Body of pancreas (tissue), 4 donors: ENCODE results near the gene KRT16. TPM values are rescaled to one million over a fixed set of nuclear protein-coding genes. Genes with fewer than 3 reads are reported as not detected.
"Not testable (repeated sequence)": the region's sequence is repeated elsewhere in the genome, so short reads cannot be mapped to it uniquely, and the experiment has no call there.

Source experiments
- ATAC-seq: fragments of 150-250 bp; one replicate; pipeline ENCODE4 v1.9.1; 2016
- DNase-seq, 4 donors: peaks; one replicate each; pipeline ENCODE4 v3.0.0-alpha.2; 2019
- H3K27ac ChIP-seq, 4 donors: fragments of 200-600 bp; sonication (generic); 1 replicate in 3 of 4; 2 replicates in 1 of 4; pipeline versions ENCODE4 v1.5.1 to v1.6.1; 2016 to 2019; ENCODE audit warnings: mild to moderate bottlenecking in 1 of 4, mixed read lengths in 1 of 4, moderate library complexity in 1 of 4
- H3K27me3 ChIP-seq, 2 donors: fragments of 200-600 bp; sonication (generic); one replicate each; pipeline ENCODE4 v1.6.0; 2016; ENCODE audit warnings: mild to moderate bottlenecking in 1 of 2
- H3K36me3 ChIP-seq, 2 donors: fragments of 200-600 bp; sonication (generic); replicated peaks in 1 of 2; 2 replicates each; pipeline ENCODE4 v1.5.1; 2016; ENCODE audit warnings: low read depth in 2 of 2; ENCODE audit not compliant: insufficient read depth in 1 of 2
- H3K4me1 ChIP-seq: fragments of 200-600 bp; sonication (generic); one replicate; pipeline ENCODE4 v1.6.0; 2016
- H3K4me3 ChIP-seq, 2 donors: fragments of 200-600 bp; sonication (generic); 1 replicate in 1 of 2; 2 replicates in 1 of 2; pipeline ENCODE4 v1.5.1; 2016 to 2019
- H3K9me3 ChIP-seq, 3 donors: fragments of 200-600 bp; sonication (generic); 1 replicate in 2 of 3; 2 replicates in 1 of 3; pipeline ENCODE4 v1.5.1; 2016
- CTCF ChIP-seq, 7 experiments: fragments of 450-650 bp in 4 of 7; fragments of 200-600 bp in 3 of 7; sonication (generic) in 3 of 7; IDR thresholded peaks; one replicate each; pipeline ENCODE4 v1.5.1; 2016 to 2019; ENCODE audit warnings: antibody characterized with exemption in 7 of 7
- POLR2A ChIP-seq, 3 donors: fragments of 450-650 bp; IDR thresholded peaks; one replicate each; pipeline ENCODE4 v1.6.1; 2016; ENCODE audit warnings: antibody characterized with exemption in 3 of 3, mild to moderate bottlenecking in 2 of 3
- WGBS, 2 donors: methylation state at CpG; one replicate each; pipeline ENCODE4 v1.1.5; 2017; 5-methylcytosine and 5-hydroxymethylcytosine counted together
- intact Hi-C: fragments of 100-400 bp; cut with DNase I; formaldehyde crosslinking; loops from one replicate; pipeline ENCODE4 v1.15.1; 2023
- total RNA-seq, 2 donors: library from RNA; depleted of rRNA; stranded (reverse); fragments of >200 nt; gene quantifications; one replicate each; pipeline ENCODE4 v1.1.0, GENCODE V29; 2016

KRT16 gene
- total RNA-seq, 2 donors from 2014 or later: 1.6 to 4.2 TPM

- Histone ChIP-seq H3K4me1 (no peaks in the 10 kb centered on the region), H3K27ac (no peak overlapping the region), H3K36me3 (no peaks in the 10 kb centered on the region), H3K4me3 (no peak overlapping the region), H3K27me3 (no peaks in the 10 kb centered on the region), H3K9me3 (no peaks in the 10 kb centered on the region)
- TF ChIP-seq POLR2A (IDR thresholded peaks at IDR 0.05) (no peak), CTCF (IDR thresholded peaks at IDR 0.05) (no peak)
- intact Hi-C loops: no loop called here
- ATAC-seq (no peak), DNase-seq (peak in 1 of 4 donors; percentile 3)
- WGBS, 2 donors: 73 to 80% methylated on average over 12 to 22 of the region's 23 CpGs
Measured at GRCh38 chr17:41627316-41628072, 14.9 kb upstream of the KRT16 start.

GRCh38 chr17:41626914-41627295 is 14.3 kb upstream of the KRT16 start:
- H3K27ac ChIP-seq, H3K27me3 ChIP-seq, H3K4me3 ChIP-seq, H3K4me1 ChIP-seq, ATAC-seq, intact Hi-C loops, H3K36me3 ChIP-seq, H3K9me3 ChIP-seq: not testable (repeated sequence)
- 77 to 90% methylated on average over 5 of the region's 5 CpGs for whole genome bisulfite sequencing, 2 donors
- DNase-seq: peak in 1 of 4 donors; percentile 1

GRCh38 chr17:41626028-41626913 is 13.7 kb upstream of the KRT16 start:
- H3K4me3 ChIP-seq, H3K36me3 ChIP-seq, intact Hi-C loops, H3K27me3 ChIP-seq, H3K9me3 ChIP-seq, H3K27ac ChIP-seq, H3K4me1 ChIP-seq, DNase-seq, ATAC-seq: not testable (repeated sequence)
- 58 to 81% methylated on average over 5 to 17 of the region's 17 CpGs for WGBS, 2 donors

GRCh38 chr17:41625602-41626001 is 13.0 kb upstream of the KRT16 start:
- intact Hi-C loops: no loop called here
- H3K27ac ChIP-seq: no peak overlapping the region
- H3K9me3 ChIP-seq: no peaks in the 10 kb centered on the region
- no peaks in the 10 kb centered on the region for H3K27me3 ChIP-seq
- ATAC-seq (no peak), DNase-seq (peak in 1 of 4 donors; percentile 11)
- no peak overlapping the region for H3K4me3 ChIP-seq
- H3K4me1 ChIP-seq: no peaks in the 10 kb centered on the region
- TF ChIP-seq CTCF (IDR thresholded peaks at IDR 0.05) (no peak), POLR2A (IDR thresholded peaks at IDR 0.05) (no peak)
- no peaks in the 10 kb centered on the region for H3K36me3 ChIP-seq
- WGBS, 2 donors: 67 to 89% methylated on average over 9 to 16 of the region's 16 CpGs

GRCh38 chr17:41624208-41625101 is 11.9 kb upstream of the KRT16 start, which contains the start of gene KRT17:
TSS of gene KRT17 (minus strand) at chr17:41624575. CDS start at chr17:41624509, 66 bp downstream.
- Histone ChIP-seq H3K9me3 (no peaks in the 10 kb centered on the region), H3K27ac (no peak within 1 kb of the TSS), H3K36me3 (no peaks in the 10 kb centered on the region), H3K4me3 (no peak within 1 kb of the TSS), H3K27me3 (no peaks in the 10 kb centered on the region), H3K4me1 (no peaks in the 10 kb centered on the region)
- WGBS, 2 donors: 36 to 45% methylated on average over 19 to 33 of the region's 33 CpGs
- ATAC-seq (peak; percentile 47), DNase-seq (peak in 3 of 4 donors; percentile 17 to 43 (median 33))
- TF ChIP-seq POLR2A (IDR thresholded peaks at IDR 0.05): no peak
- TF ChIP-seq CTCF (IDR thresholded peaks at IDR 0.05): no peak
- intact Hi-C loops: no loop called here

GRCh38 chr17:41623184-41623861 is 10.8 kb upstream of the KRT16 start:
- H3K27me3 ChIP-seq, H3K36me3 ChIP-seq, H3K27ac ChIP-seq, H3K9me3 ChIP-seq, H3K4me3 ChIP-seq, DNase-seq, H3K4me1 ChIP-seq, ATAC-seq, intact Hi-C loops: not testable (repeated sequence)
- 53 to 65% methylated on average over 7 to 8 of the region's 10 CpGs for WGBS, 2 donors

GRCh38 chr17:41622340-41623183 is 10.0 kb upstream of the KRT16 start:
- H3K4me1 ChIP-seq, DNase-seq, H3K36me3 ChIP-seq, H3K27ac ChIP-seq, intact Hi-C loops, H3K4me3 ChIP-seq, ATAC-seq, H3K27me3 ChIP-seq, H3K9me3 ChIP-seq: not testable (repeated sequence)
- WGBS, 2 donors: 50 to 64% methylated on average over 18 to 19 of the region's 19 CpGs
